K562 (cell line): ENCODE results near the gene FANCI. TPM values are rescaled to one million over a fixed set of nuclear protein-coding genes. Genes with fewer than 3 reads are reported as not detected.

Source experiments
- ATAC-seq: fragments of 200-7000 bp; cut with Tn5 transposase; 3 replicates; pipeline ENCODE4 v1.9.1; 2020; ENCODE audit warnings: moderate library complexity
- BruUV-seq: library from RNA; stranded (reverse); fragments of 400-500 nt; replicated peaks from 2 replicates; lab custom pipeline; 2021; lab: Mats Ljungman, UMichigan
- CTCF ChIA-PET: fragments of 300-600 bp; formaldehyde crosslinking; extraction: SDS; loops from one replicate; lab custom pipeline; 2021; ENCODE audit warnings: low intra/inter-chr PET ratio; lab: Yijun Ruan, JAX
- POLR2A ChIA-PET: fragments of 300-600, 350-650 bp; sonication (Branson Sonifier 250); formaldehyde crosslinking; extraction: SDS; loops from one replicate; lab custom pipeline; 2021; ENCODE audit warnings: antibody characterized with exemption, inconsistent platforms; lab: Yijun Ruan, JAX
- DNase-seq, 4 experiments: peaks; one replicate each; pipeline versions ENCODE4 v3.0.0 to v3.0.0-alpha.2; 2011 to 2018; ENCODE audit warnings: low spot score in 3 of 4, mixed read lengths in 3 of 4; ENCODE audit errors: extremely low read depth in 1 of 4
- FAIRE-seq: peaks from 2 replicates; lab custom pipeline; 2011; peaks lifted over from hg19 to GRCh38; lab: Jason Lieb, UNC
- H2AFZ ChIP-seq: 2 replicates; pipeline ENCODE4 v1.6.0; 2011; ENCODE audit warnings: low read depth, low read length, control low read depth, inconsistent platforms
- H3K27ac ChIP-seq: fragments of 200-600 bp; 3 replicates; pipeline ENCODE4 v1.8.0; 2011; ENCODE audit warnings: low read depth, mild to moderate bottlenecking, control low read depth, inconsistent platforms, low read length, moderate library complexity, mixed read lengths; ENCODE audit errors: extremely low read depth
- H3K27me3 ChIP-seq, 2 experiments: fragments of 300-600 bp in 1 of 2; 2 replicates in 1 of 2; 3 replicates in 1 of 2; pipeline versions ENCODE4 v1.6.0 to v1.8.0; 2011; ENCODE audit warnings: inconsistent platforms in 2 of 2, low read length in 2 of 2, mild to moderate bottlenecking in 1 of 2, mixed read lengths in 1 of 2, moderate library complexity in 1 of 2; ENCODE audit not compliant: control insufficient read depth in 2 of 2, insufficient read depth in 2 of 2
- H3K36me3 ChIP-seq: fragments of 300-600 bp; 3 replicates; pipeline ENCODE4 v1.8.0; 2011; ENCODE audit warnings: mild to moderate bottlenecking, low read length, inconsistent platforms; ENCODE audit not compliant: control insufficient read depth, insufficient read depth
- H3K4me1 ChIP-seq, 2 experiments: fragments of 200-600 bp in 1 of 2; replicated peaks in 1 of 2; 2 replicates in 1 of 2; 3 replicates in 1 of 2; pipeline versions ENCODE4 v1.5.1 to v1.8.0; 2011; ENCODE audit warnings: inconsistent platforms in 2 of 2, low read length in 2 of 2, mild to moderate bottlenecking in 1 of 2, mixed read lengths in 1 of 2, moderate library complexity in 1 of 2; ENCODE audit not compliant: control insufficient read depth in 2 of 2, insufficient read depth in 2 of 2
- H3K4me2 ChIP-seq: 2 replicates; pipeline ENCODE4 v1.6.1; 2011; ENCODE audit warnings: low read length, control low read depth, inconsistent platforms, mixed read lengths; ENCODE audit not compliant: insufficient read depth
- H3K4me3 ChIP-seq: fragments of 200-600 bp; sonication (generic), shearing (Covaris generic); 2 replicates; pipeline ENCODE4 v1.5.1; 2016; ENCODE audit warnings: control low read depth, inconsistent platforms
- H3K79me2 ChIP-seq: fragments of 200-600 bp; 3 replicates; pipeline ENCODE4 v1.8.0; 2011; ENCODE audit warnings: low read length, inconsistent platforms; ENCODE audit not compliant: control insufficient read depth, insufficient read depth
- H3K9ac ChIP-seq, 2 experiments: 2 replicates each; pipeline versions ENCODE4 v1.6.0 to v1.6.1; 2011; ENCODE audit warnings: low read depth in 2 of 2, low read length in 2 of 2, control low read depth in 1 of 2, inconsistent platforms in 1 of 2, mild to moderate bottlenecking in 1 of 2, mixed read lengths in 1 of 2; ENCODE audit not compliant: insufficient read depth in 1 of 2
- H3K9me1 ChIP-seq: one replicate; pipeline ENCODE4 v1.6.0; 2011; ENCODE audit warnings: inconsistent platforms, mild to moderate bottlenecking, low read length, moderate library complexity; ENCODE audit not compliant: control insufficient read depth, insufficient read depth
- H3K9me3 ChIP-seq: replicated peaks from 2 replicates; pipeline ENCODE4 v1.5.1; 2011; ENCODE audit warnings: low read depth, low read length, inconsistent platforms; ENCODE audit not compliant: control insufficient read depth, insufficient read depth
- H4K20me1 ChIP-seq: replicated peaks from 2 replicates; pipeline ENCODE4 v1.6.1; 2011; ENCODE audit warnings: low read length, inconsistent platforms, mixed read lengths; ENCODE audit not compliant: control insufficient read depth, insufficient read depth
- ARNT ChIP-seq, 2 experiments: fragments of 450-650 bp; IDR thresholded peaks; 2 replicates each; pipeline ENCODE4 v1.6.1; 2016; ENCODE audit warnings: mild to moderate bottlenecking in 1 of 2
- BMI1 ChIP-seq: fragments of 150-350 bp; IDR thresholded peaks from 2 replicates; pipeline ENCODE4 v1.6.1; 2014; ENCODE audit warnings: low read length
- CHD2 ChIP-seq: IDR thresholded peaks from 2 replicates; pipeline ENCODE4 v1.6.1; 2011; ENCODE audit warnings: low read depth, low read length
- FUS ChIP-seq: fragments of 200-400 bp; formaldehyde crosslinking; optimal IDR thresholded peaks from 2 replicates; pipeline ENCODE3; 2017; ENCODE audit warnings: low read depth, low read length
- GABPA ChIP-seq: fragments of 200-800 bp; sonication (Bioruptor generic); conservative IDR thresholded peaks from 2 replicates; pipeline ENCODE4 v1.6.1; 2016; ENCODE audit warnings: low read depth, missing genetic modification characterization, missing compliant biosample characterization
- GABPB1 ChIP-seq: sonication (generic); formaldehyde crosslinking; IDR thresholded peaks from 2 replicates; pipeline ENCODE4 v1.8.0; 2022; ENCODE audit warnings: mild to moderate bottlenecking, missing genetic modification reagents
- ILF3 ChIP-seq: fragments of 450-650 bp; IDR thresholded peaks from 2 replicates; pipeline ENCODE4 v1.6.1; 2018; ENCODE audit warnings: antibody characterized with exemption, mild to moderate bottlenecking, moderate library complexity, borderline replicate concordance
- LARP7 ChIP-seq: fragments of 450-650 bp; IDR thresholded peaks from 2 replicates; pipeline ENCODE4 v1.6.1; 2016
- MECOM ChIP-seq: fragments of 250-450 bp; sonication (Bioruptor Pico); IDR thresholded peaks from 2 replicates; pipeline ENCODE4 v1.8.0; 2022; ENCODE audit warnings: inconsistent platforms
- NCOA1 ChIP-seq: fragments of 450-650 bp; IDR thresholded peaks from 2 replicates; pipeline ENCODE4 v1.6.1; 2016; ENCODE audit warnings: low read depth
- NEUROD1 ChIP-seq: fragments of 150-350 bp; IDR thresholded peaks from 2 replicates; pipeline ENCODE4 v1.6.1; 2014; ENCODE audit warnings: borderline replicate concordance, low read length, low read depth; ENCODE audit not compliant: partially characterized antibody
- RAD21 ChIP-seq, 2 experiments: fragments of 250-450 bp in 1 of 2; fragments of 450-650 bp in 1 of 2; sonication (Bioruptor Pico) in 1 of 2; formaldehyde crosslinking in 1 of 2; IDR thresholded peaks in 1 of 2; conservative IDR thresholded peaks in 1 of 2; 2 replicates each; pipeline versions ENCODE4 v1.4.0 to v1.8.0; 2020 to 2022; ENCODE audit warnings: mild to moderate bottlenecking in 2 of 2, moderate library complexity in 1 of 2
- SIX5 ChIP-seq, 2 experiments: IDR thresholded peaks; 2 replicates each; pipeline ENCODE4 v1.6.1; 2011; ENCODE audit warnings: low read length in 2 of 2, borderline replicate concordance in 1 of 2, low read depth in 1 of 2, mild to moderate bottlenecking in 1 of 2, moderate library complexity in 1 of 2; ENCODE audit not compliant: insufficient read depth in 1 of 2
- SMC3 ChIP-seq: conservative IDR thresholded peaks from 2 replicates; pipeline ENCODE4 v1.6.1; 2011; ENCODE audit warnings: low read depth, low read length, improper control_type of control experiment; ENCODE audit not compliant: insufficient read depth
- TCFL5 ChIP-seq: fragments of 250-450 bp; sonication (Bioruptor Pico); conservative IDR thresholded peaks from 2 replicates; pipeline ENCODE4 v1.6.1; 2021; ENCODE audit warnings: mild to moderate bottlenecking, moderate library complexity, matching md5 sums
- TRIM24 ChIP-seq, 2 experiments: fragments of 450-650 bp; IDR thresholded peaks; 2 replicates each; pipeline ENCODE4 v1.6.1; 2016
- ZNF212 ChIP-seq: fragments of 450-650 bp; formaldehyde crosslinking; IDR thresholded peaks from 2 replicates; pipeline ENCODE4 v1.4.0; 2020; ENCODE audit warnings: mild to moderate bottlenecking
- ZNF232 ChIP-seq: sonication (generic); formaldehyde crosslinking; IDR thresholded peaks from 2 replicates; pipeline ENCODE4 v1.8.0; 2022; ENCODE audit warnings: mild to moderate bottlenecking, missing genetic modification reagents
- ZNF707 ChIP-seq: fragments of 250-450 bp; sonication (Bioruptor Pico); conservative IDR thresholded peaks from 2 replicates; pipeline ENCODE4 v1.8.0; 2022; ENCODE audit warnings: inconsistent platforms, mild to moderate bottlenecking, moderate library complexity
- whole genome bisulfite sequencing: fragments of 100-300 bp; shearing (Covaris generic); methylation state at CpG from one replicate; pipeline ENCODE4 v1.1.6; 2016; ENCODE audit warnings: low coverage, mixed read lengths; ENCODE audit not compliant: insufficient coverage; ENCODE audit errors: missing lambda C conversion rate; 5-methylcytosine and 5-hydroxymethylcytosine counted together
- in situ Hi-C: fragments of 300-500 bp; cut with MboI; formaldehyde crosslinking; loops from 4 replicates; pipeline ENCODE4 v1.15.0; 2018; ENCODE audit warnings: inconsistent platforms, mixed read lengths
- intact Hi-C: fragments of 100-400 bp; cut with micrococcal nuclease; formaldehyde crosslinking; loops from 2 replicates; pipeline ENCODE4 v1.14.2; 2022
- polyA plus RNA-seq, 8 experiments: library from polyadenylated mRNA; depleted of rRNA in 4 of 8; stranded (reverse) in 5 of 8; unstranded in 3 of 8; fragments of >200 nt; fragmentation: Nextera tagmentation in 2 of 8; fragmentation: Illumina TruSeq in 1 of 8; extraction: Ambion mirVana in 2 of 8; extraction: Trizol in 1 of 8; gene quantifications; 2 replicates each; pipeline versions ENCODE4 v1.2.1 to v1.2.3, GENCODE V29; 2011 to 2014; ENCODE audit warnings: inconsistent platforms in 1 of 8, missing spikeins in 1 of 8
- total RNA-seq, 7 experiments: library from RNA; depleted of rRNA in 6 of 7; stranded (reverse); fragments of >200 nt in 6 of 7; fragmentation: Illumina TruSeq in 2 of 7; extraction: Trizol in 2 of 7; gene quantifications; 2 replicates each; pipeline versions ENCODE4 v1.2.1 to v1.2.3, GENCODE V29; 2011 to 2021; ENCODE audit warnings: low replicate concordance in 1 of 7
- TF ChIP-seq, protein P1 (sequence below): fragments of 450-650 bp; formaldehyde crosslinking; IDR thresholded peaks from 2 replicates; pipeline ENCODE4 v1.4.0; 2020; ENCODE audit warnings: mild to moderate bottlenecking
- TF ChIP-seq, protein P2 (sequence below): fragments of 250-450 bp; sonication (Bioruptor Pico); IDR thresholded peaks from 2 replicates; pipeline ENCODE4 v1.8.0; 2021; ENCODE audit warnings: borderline replicate concordance, mild to moderate bottlenecking, moderate library complexity; ENCODE audit not compliant: poor library complexity, severe bottlenecking

The FANCI gene
- total and polyA plus RNA-seq, 9 of the 15 experiments (the other 6 are each of a cell fraction or from before 2014, with no cell fraction given): 72.1 to 165 (median 131) TPM

DNA sequence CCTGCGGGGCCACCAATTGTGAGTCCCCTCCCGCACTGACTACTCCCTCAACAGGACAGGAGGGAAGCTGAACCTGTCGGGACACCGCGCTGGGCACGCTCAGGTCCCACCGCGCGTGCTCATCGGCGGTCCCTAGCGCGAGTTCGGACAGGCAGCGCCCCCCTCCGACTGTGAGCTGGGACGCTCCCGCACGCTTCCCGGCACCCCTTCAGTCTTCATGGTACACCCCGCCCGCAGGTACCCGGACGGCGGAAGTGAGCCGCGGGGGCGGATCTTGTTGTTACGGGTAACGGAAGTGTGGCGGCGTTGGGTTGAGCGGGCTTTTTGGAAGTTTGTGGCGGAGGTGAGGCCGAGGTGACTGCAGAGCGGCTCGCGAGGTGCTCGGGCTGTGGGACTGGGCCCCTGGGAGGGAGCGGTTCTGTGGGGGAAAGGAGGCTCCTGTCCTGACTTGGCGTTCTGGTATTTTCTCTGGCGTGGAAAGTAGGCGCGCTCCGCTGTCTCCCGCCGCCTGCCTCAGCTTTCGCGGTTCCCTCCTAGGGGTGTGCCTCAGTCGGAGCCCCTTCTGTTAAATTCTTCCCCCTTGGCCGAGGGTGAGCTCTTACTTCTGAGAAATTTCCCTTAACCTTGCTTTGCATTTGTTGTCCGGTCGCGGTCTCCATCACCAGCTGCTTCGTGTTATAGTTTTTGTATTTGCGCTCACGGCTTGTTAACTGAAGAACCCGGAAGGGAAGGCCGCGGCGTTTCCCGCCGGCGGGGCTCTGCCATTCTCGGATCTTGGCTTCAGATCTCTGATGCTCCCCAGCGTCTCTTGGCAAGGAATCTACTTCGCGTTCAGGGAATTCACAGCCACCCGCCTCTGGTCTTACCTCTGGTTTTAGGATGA lies at the start of gene FANCI (continued):
- no peak for TF ChIP-seq ARNT (IDR thresholded peaks at IDR 0.05)
- TF ChIP-seq ZNF212 (CRISPR knock-in tag): no peak
- TF ChIP-seq, protein P1, sequence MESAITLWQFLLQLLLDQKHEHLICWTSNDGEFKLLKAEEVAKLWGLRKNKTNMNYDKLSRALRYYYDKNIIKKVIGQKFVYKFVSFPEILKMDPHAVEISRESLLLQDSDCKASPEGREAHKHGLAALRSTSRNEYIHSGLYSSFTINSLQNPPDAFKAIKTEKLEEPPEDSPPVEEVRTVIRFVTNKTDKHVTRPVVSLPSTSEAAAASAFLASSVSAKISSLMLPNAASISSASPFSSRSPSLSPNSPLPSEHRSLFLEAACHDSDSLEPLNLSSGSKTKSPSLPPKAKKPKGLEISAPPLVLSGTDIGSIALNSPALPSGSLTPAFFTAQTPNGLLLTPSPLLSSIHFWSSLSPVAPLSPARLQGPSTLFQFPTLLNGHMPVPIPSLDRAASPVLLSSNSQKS (CRISPR knock-in tag): no peak
- TF ChIP-seq, all 486 proteins: peak for 179

DNA sequence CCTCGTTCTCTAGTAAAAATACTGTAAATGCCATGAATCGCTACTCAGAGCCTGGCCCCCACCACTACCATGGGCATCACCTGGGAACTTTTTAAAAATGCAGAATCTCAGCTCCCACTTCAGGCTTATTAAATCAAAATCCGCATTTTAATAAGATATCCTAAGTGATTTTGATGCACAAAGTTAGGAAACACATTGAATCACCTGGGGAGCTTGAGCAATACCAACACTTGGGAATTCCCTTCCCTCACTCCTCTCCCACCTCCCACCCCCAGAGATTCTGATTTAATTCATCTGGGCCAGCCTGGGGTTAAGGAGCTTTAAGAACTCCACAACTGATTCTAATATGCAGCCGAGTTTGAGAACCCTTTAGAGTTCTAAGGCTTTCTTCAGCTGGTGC lies 49.2 kb upstream of the FANCI start:
- Histone ChIP-seq H3K4me1 (no peaks in the 10 kb centered on the region; a peak in 1 of 5 replicates), H3K9me3 (no peaks in the 10 kb centered on the region), H3K79me2 (no peaks in the 10 kb centered on the region), H3K27me3 (no peaks in the 10 kb centered on the region), H3K36me3 (peaks cover 91% of the 10 kb centered on the region), H4K20me1 (no peaks in the 10 kb centered on the region), H3K9me1 (peaks cover 6% of the 10 kb centered on the region), H3K27ac (no peak overlapping the region), H3K4me3 (no peak overlapping the region), H3K4me2 (no peak overlapping the region), H2AFZ (no peak overlapping the region), H3K9ac (no peak overlapping the region)
- ATAC-seq (no peak), FAIRE-seq (no peak), DNase-seq (no peak)
- WGBS: 94% methylated on average over 4 of the region's 4 CpGs
- in situ Hi-C loops (no loop called here), intact Hi-C loops (no loop called here)
- BruUV-seq: no TSS peak
- POLR2A ChIA-PET: interaction anchor here (0.8 to 1.0 kb wide), 2 partner anchors 11 to 97 kb away, joined by 3 read pairs; no protein-coding TSS in a partner anchor
- CTCF ChIA-PET: no interaction called here
- TF ChIP-seq ZNF707 (CRISPR knock-in tag): no peak
- TF ChIP-seq CHD2: no peak
- TF ChIP-seq SIX5 (IDR thresholded peaks at IDR 0.05; ENCODE audit: borderline replicate concordance in 1 of 2, insufficient read depth in 1 of 2, low read depth in 1 of 2, low read length in 2 of 2): no peak
- TF ChIP-seq RAD21 (CRISPR knock-in tag; conservative IDR thresholded peaks at IDR 0.05 in 1 of 2, IDR thresholded peaks at IDR 0.05 in 1 of 2): no peak
- TF ChIP-seq LARP7: no peak
- TF ChIP-seq GABPA: no peak
- no peak for TF ChIP-seq TCFL5 (CRISPR knock-in tag)
- no peak for TF ChIP-seq TRIM24 (IDR thresholded peaks at IDR 0.05)
- TF ChIP-seq BMI1: no peak
- TF ChIP-seq FUS: no peak
- TF ChIP-seq MECOM (CRISPR knock-in tag): no peak
- TF ChIP-seq ILF3: no peak
- TF ChIP-seq SMC3: no peak
- TF ChIP-seq GABPB1 (CRISPR knock-in tag): no peak
- TF ChIP-seq, protein P2, sequence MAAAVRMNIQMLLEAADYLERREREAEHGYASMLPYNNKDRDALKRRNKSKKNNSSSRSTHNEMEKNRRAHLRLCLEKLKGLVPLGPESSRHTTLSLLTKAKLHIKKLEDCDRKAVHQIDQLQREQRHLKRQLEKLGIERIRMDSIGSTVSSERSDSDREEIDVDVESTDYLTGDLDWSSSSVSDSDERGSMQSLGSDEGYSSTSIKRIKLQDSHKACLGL (CRISPR knock-in tag): no peak
- TF ChIP-seq NCOA1: no peak
- no peak for TF ChIP-seq ZNF232 (CRISPR knock-in tag)
- no peak for TF ChIP-seq NEUROD1
